Measurements from ENCODE around the gene OR5A2.
A peak's percentile ranks its signal among the peaks of the same experiment; 100 is the strongest.
"Not testable (repeated sequence)": the region's sequence is repeated elsewhere in the genome, so short reads cannot be mapped to it uniquely, and the experiment has no call there.

Gene OR5A2

GRCh38 chr11:59426361-59427067 is at the start of gene OR5A2:
Gene OR5A2, minus strand, starts transcription at chr11:59426413. Its CDS starts 3,460 bp downstream, at chr11:59422953.
- no peak for DNase-seq (ENCODE audit: low spot score)

- no peak for DNase-seq (ENCODE audit: low spot score)
Measured at GRCh38 chr11:59475176-59475575, 49.0 kb upstream of the OR5A2 start.

GRCh38 chr11:59473015-59473414 is 46.8 kb upstream of the OR5A2 start, which contains the start of gene OR4D10:
Gene OR4D10, plus strand, starts transcription at chr11:59473315. Its CDS starts 4,115 bp downstream, at chr11:59477430.
- no peak for DNase-seq (ENCODE audit: low spot score)

GRCh38 chr11:59463190-59463641 is 37.0 kb upstream of the OR5A2 start:
- DNase-seq (ENCODE audit: low spot score) = no peak

- DNase-seq (ENCODE audit: low spot score) = no peak
Measured at GRCh38 chr11:59459916-59460315, 33.7 kb upstream of the OR5A2 start.

GRCh38 chr11:59456661-59457060 is 30.4 kb upstream of the OR5A2 start, which contains the start of gene OR4D6:
Gene OR4D6, plus strand, starts transcription at chr11:59456961. Its CDS starts 0 bp downstream, at chr11:59456961.
- no peak for DNase-seq (ENCODE audit: low spot score)

- no peak for DNase-seq (ENCODE audit: low spot score)
Measured at GRCh38 chr11:59448484-59448883, 22.3 kb upstream of the OR5A2 start.

GRCh38 chr11:59445624-59446023 is 19.4 kb upstream of the OR5A2 start:
- DNase-seq (ENCODE audit: low spot score) = not testable (repeated sequence)

- DNase-seq (ENCODE audit: low spot score) = no peak
Measured at GRCh38 chr11:59437770-59438169, 11.6 kb upstream of the OR5A2 start.

GRCh38 chr11:59436169-59436568 is 10.0 kb upstream of the OR5A2 start, which contains the start of gene OR5A1:
Gene OR5A1, plus strand, starts transcription at chr11:59436469. Its CDS starts 6,700 bp downstream, at chr11:59443169.
- DNase-seq (ENCODE audit: low spot score) = no peak

GRCh38 chr11:59429924-59430516 is 3.8 kb upstream of the OR5A2 start:
- peak; percentile 46 for DNase-seq (ENCODE audit: low spot score)

GRCh38 chr11:59427068-59427382 is 812 bp upstream of the OR5A2 start:
- no peak for DNase-seq (ENCODE audit: low spot score)

GRCh38 chr11:59425131-59425530 is 1.1 kb downstream of the OR5A2 start:
- DNase-seq (ENCODE audit: low spot score) = no peak

GRCh38 chr11:59423835-59424234 is 2.4 kb downstream of the OR5A2 start:
- DNase-seq (ENCODE audit: low spot score) = no peak

GRCh38 chr11:59418156-59418555 is 8.1 kb downstream of the OR5A2 start:
- DNase-seq (ENCODE audit: low spot score) = no peak

GRCh38 chr11:59417023-59417422 is 9.2 kb downstream of the OR5A2 start:
- no peak for DNase-seq (ENCODE audit: low spot score)

- DNase-seq (ENCODE audit: low spot score) = no peak
Measured at GRCh38 chr11:59416613-59417012, 9.6 kb downstream of the OR5A2 start.

GRCh38 chr11:59415111-59415510 is 11.1 kb downstream of the OR5A2 start:
- no peak for DNase-seq (ENCODE audit: low spot score)

- DNase-seq (ENCODE audit: low spot score) = no peak
Measured at GRCh38 chr11:59413646-59414045, 12.6 kb downstream of the OR5A2 start.

GRCh38 chr11:59403546-59403945 is 22.7 kb downstream of the OR5A2 start:
- no peak for DNase-seq (ENCODE audit: low spot score)

- no peak for DNase-seq (ENCODE audit: low spot score)
Measured at GRCh38 chr11:59401262-59401552, 25.0 kb downstream of the OR5A2 start.

- DNase-seq (ENCODE audit: low spot score) = no peak
Measured at GRCh38 chr11:59400461-59401261, 25.6 kb downstream of the OR5A2 start.

GRCh38 chr11:59394186-59394585 is 32.0 kb downstream of the OR5A2 start:
- DNase-seq (ENCODE audit: low spot score) = no peak
